Smooth muscle cell (in vitro differentiated cells): Measurements from ENCODE around the gene MCRIP2. TPM values are rescaled to one million over a fixed set of nuclear protein-coding genes. Genes with fewer than 3 reads are reported as not detected.
A peak's percentile ranks its signal among the peaks of the same experiment; 100 is the strongest.

Source experiments
- DNase-seq: peaks from one replicate; lab custom pipeline; 2025; ENCODE audit not compliant: unreplicated experiment; lab: John Stamatoyannopoulos, UW
- H2AFZ ChIP-seq: fragments of 200-600 bp; sonication (generic); 2 replicates; pipeline ENCODE4 v1.6.0; 2016; ENCODE audit warnings: antibody characterized with exemption, low read depth, mild to moderate bottlenecking
- H3F3A ChIP-seq: fragments of 200-600 bp; sonication (generic); 2 replicates; pipeline ENCODE4 v1.6.0; 2017; ENCODE audit warnings: antibody characterized with exemption, low read depth
- H3K27ac ChIP-seq: fragments of 200-600 bp; sonication (generic); 2 replicates; pipeline ENCODE4 v1.5.1; 2016; ENCODE audit warnings: low read depth, mild to moderate bottlenecking
- H3K27me3 ChIP-seq: fragments of 200-600 bp; sonication (generic); 2 replicates; pipeline ENCODE4 v1.6.1; 2016; ENCODE audit warnings: low read depth, mild to moderate bottlenecking
- H3K36me3 ChIP-seq: fragments of 200-600 bp; sonication (generic); 2 replicates; pipeline ENCODE4 v1.5.1; 2016; ENCODE audit warnings: low read depth
- H3K4me1 ChIP-seq: fragments of 200-600 bp; sonication (generic); 2 replicates; pipeline ENCODE4 v1.5.1; 2016; ENCODE audit warnings: low read depth
- H3K4me2 ChIP-seq: fragments of 200-600 bp; sonication (generic); 2 replicates; pipeline ENCODE4 v1.6.0; 2016; ENCODE audit warnings: mild to moderate bottlenecking
- H3K4me3 ChIP-seq: fragments of 200-600 bp; sonication (generic); 2 replicates; pipeline ENCODE4 v1.5.1; 2016; ENCODE audit warnings: mild to moderate bottlenecking
- H3K79me2 ChIP-seq: fragments of 200-600 bp; sonication (generic); 2 replicates; pipeline ENCODE4 v1.6.0; 2016; ENCODE audit warnings: low read depth, mild to moderate bottlenecking
- H3K9ac ChIP-seq: fragments of 200-600 bp; sonication (generic); 2 replicates; pipeline ENCODE4 v1.6.0; 2016; ENCODE audit warnings: low read depth
- H3K9me3 ChIP-seq: fragments of 200-600 bp; sonication (generic); replicated peaks from 2 replicates; pipeline ENCODE4 v1.5.1; 2016; ENCODE audit warnings: low read depth
- H4K20me1 ChIP-seq: fragments of 200-600 bp; sonication (generic); 2 replicates; pipeline ENCODE4 v1.6.0; 2016; ENCODE audit warnings: low read depth
- CTCF ChIP-seq: fragments of 200-600 bp; sonication (generic); IDR thresholded peaks from 2 replicates; pipeline ENCODE4 v1.5.1; 2017; ENCODE audit warnings: borderline replicate concordance, mild to moderate bottlenecking, antibody characterized with exemption; ENCODE audit not compliant: insufficient read depth, poor library complexity, severe bottlenecking
- WGBS: methylation state at CpG from one replicate; pipeline ENCODE4 v1.1.7; 2016; ENCODE audit warnings: low lambda C conversion rate; 5-methylcytosine and 5-hydroxymethylcytosine counted together
- polyA plus RNA-seq: library from polyadenylated mRNA; unstranded; fragments of >200 nt; fragmentation: Nextera tagmentation; extraction: Ambion mirVana; gene quantifications from 2 replicates; pipeline ENCODE4 v1.2.1, GENCODE V29; 2016
- total RNA-seq: library from RNA; depleted of rRNA; stranded (reverse); fragments of >200 nt; gene quantifications from 2 replicates; pipeline ENCODE4 v1.2.3, GENCODE V29; 2014

Gene MCRIP2
- total and polyA plus RNA-seq, 2 experiments from 2014 or later: 11.9 to 34.7 TPM

- Histone ChIP-seq H4K20me1 (peaks cover 33% of the 10 kb centered on the region), H3K4me1 (peaks cover 18% of the 10 kb centered on the region), H3K27me3 (no peaks in the 10 kb centered on the region), H3K27ac (peak within 1 kb of the TSS; percentile 84), H3K79me2 (peaks cover 35% of the 10 kb centered on the region), H3K4me3 (peak within 1 kb of the TSS; percentile 60), H3K4me2 (peak within 1 kb of the TSS; percentile 95), H3K9me3 (no peaks in the 10 kb centered on the region), H3K36me3 (no peaks in the 10 kb centered on the region), H3F3A (no peaks in the 10 kb centered on the region), H3K9ac (peak within 1 kb of the TSS; percentile 71), H2AFZ (no peak within 1 kb of the TSS)
- DNase-seq: peak; percentile 82
- 18% methylated on average over 54 of the region's 91 CpGs for WGBS
- no peak for TF ChIP-seq CTCF
These were observed 42.6 kb downstream of the MCRIP2 start, which contains the start of gene JMJD8 for GRCh38 chr16:684071-684794. Gene JMJD8, minus strand, starts transcription at chr16:684334. Its CDS starts 15 bp downstream, at chr16:684319.

GRCh38 chr16:684961-685696 is 43.5 kb downstream of the MCRIP2 start:
- Histone ChIP-seq H2AFZ (no peak overlapping the region), H3K79me2 (peaks cover 43% of the 10 kb centered on the region), H3K27ac (peak overlapping the region; percentile 84), H3K9me3 (no peaks in the 10 kb centered on the region), H3K27me3 (no peaks in the 10 kb centered on the region), H3K4me3 (peak overlapping the region; percentile 60), H3K36me3 (no peaks in the 10 kb centered on the region), H3K4me2 (peak overlapping the region; percentile 95), H3K4me1 (peaks cover 24% of the 10 kb centered on the region), H3K9ac (no peak overlapping the region), H4K20me1 (peaks cover 33% of the 10 kb centered on the region), H3F3A (no peaks in the 10 kb centered on the region)
- no peak for DNase-seq
- no peak for TF ChIP-seq CTCF
- 97% methylated on average over 45 of the region's 61 CpGs for WGBS

GRCh38 chr16:685967-686366 is 44.3 kb downstream of the MCRIP2 start:
- no peak overlapping the region for H3K4me3 ChIP-seq
- no peak overlapping the region for H3K4me2 ChIP-seq
- H3K9me3 ChIP-seq: no peaks in the 10 kb centered on the region
- H3K27me3 ChIP-seq: no peaks in the 10 kb centered on the region
- TF ChIP-seq CTCF: peak; percentile 34
- peaks cover 38% of the 10 kb centered on the region for H3K79me2 ChIP-seq
- no peak overlapping the region for H3K27ac ChIP-seq
- H3F3A ChIP-seq: no peaks in the 10 kb centered on the region
- no peak for DNase-seq
- no peak overlapping the region for H2AFZ ChIP-seq
- H3K9ac ChIP-seq: no peak overlapping the region
- no peaks in the 10 kb centered on the region for H3K36me3 ChIP-seq
- peaks cover 22% of the 10 kb centered on the region for H3K4me1 ChIP-seq
- WGBS: 80% methylated on average over 9 of the region's 10 CpGs
- peaks cover 27% of the 10 kb centered on the region for H4K20me1 ChIP-seq
